G401 (cell line): ENCODE results near the gene SORBS2. TPM values are rescaled to one million over a fixed set of nuclear protein-coding genes. Genes with fewer than 3 reads are reported as not detected.

Experiments
- DNase-seq: peaks from one replicate; pipeline ENCODE4 v3.0.0-alpha.2; 2015; ENCODE audit warnings: low spot score
- in situ Hi-C: cut with HindIII; loops from 2 replicates; pipeline ENCODE4 v1.10.0; 2016; ENCODE audit warnings: low sequenced_read_pairs, mixed read lengths
- total RNA-seq: library from RNA; depleted of rRNA; stranded (reverse); fragments of >200 nt; shearing (Covaris generic); gene quantifications from 2 replicates; pipeline ENCODE4 v1.2.3, GENCODE V29; 2014

Gene SORBS2
- total RNA-seq, 1 experiment from 2014 or later, result 39.7 TPM

GRCh38 chr4:185781555-185782215 lies 30.3 kb downstream of the SORBS2 start:
- in situ Hi-C loops, result no loop called here
- no peak for DNase-seq

GRCh38 chr4:185780472-185780871 lies 31.5 kb downstream of the SORBS2 start:
- in situ Hi-C loops, result no loop called here

GRCh38 chr4:185779517-185779916 lies 32.5 kb downstream of the SORBS2 start:
- in situ Hi-C loops, result no loop called here
- DNase-seq, result no peak

More at GRCh38 chr4:185780472-185780871, 31.5 kb downstream of the SORBS2 start:
- DNase-seq, result no peak

- in situ Hi-C loops, result no loop called here
- no peak for DNase-seq
These were observed 33.7 kb downstream of the SORBS2 start for GRCh38 chr4:185778307-185778706.

- in situ Hi-C loops, result no loop called here
- no peak for DNase-seq
These were observed 36.0 kb downstream of the SORBS2 start for GRCh38 chr4:185775792-185776555.

GRCh38 chr4:185774845-185775680 lies 36.9 kb downstream of the SORBS2 start:
- DNase-seq, result peak; percentile 11

GRCh38 chr4:185774131-185774653 lies 37.8 kb downstream of the SORBS2 start:
- DNase-seq, result no peak
- in situ Hi-C loops, result no loop called here

More at GRCh38 chr4:185774845-185775680, 36.9 kb downstream of the SORBS2 start:
- in situ Hi-C loops, result no loop called here

GRCh38 chr4:185773419-185773818 lies 38.6 kb downstream of the SORBS2 start:
- in situ Hi-C loops, result no loop called here
- DNase-seq, result no peak

- no peak for DNase-seq
- in situ Hi-C loops, result no loop called here
These were observed 39.5 kb downstream of the SORBS2 start for GRCh38 chr4:185772391-185773093.

- DNase-seq, result no peak
- in situ Hi-C loops, result no loop called here
These were observed 40.1 kb downstream of the SORBS2 start for GRCh38 chr4:185771711-185772390.

GRCh38 chr4:185767528-185767927 lies 44.5 kb downstream of the SORBS2 start:
- in situ Hi-C loops, result no loop called here
- DNase-seq, result no peak

GRCh38 chr4:185764876-185765275 lies 47.1 kb downstream of the SORBS2 start:
- no peak for DNase-seq
- in situ Hi-C loops, result no loop called here

- DNase-seq, result no peak
- in situ Hi-C loops, result no loop called here
These were observed 50.4 kb downstream of the SORBS2 start for GRCh38 chr4:185761352-185762235.

- in situ Hi-C loops, result no loop called here
- no peak for DNase-seq
These were observed 53.2 kb downstream of the SORBS2 start for GRCh38 chr4:185758807-185759206.

GRCh38 chr4:185755451-185755850 lies 56.5 kb downstream of the SORBS2 start:
- DNase-seq, result no peak
- in situ Hi-C loops, result no loop called here

- in situ Hi-C loops, result no loop called here
These were observed 57.0 kb downstream of the SORBS2 start for GRCh38 chr4:185754961-185755360.

GRCh38 chr4:185752872-185753271 lies 59.1 kb downstream of the SORBS2 start:
- no peak for DNase-seq
- in situ Hi-C loops, result no loop called here

More at GRCh38 chr4:185754961-185755360, 57.0 kb downstream of the SORBS2 start:
- no peak for DNase-seq
